Peyer's patch (tissue), 4 donors: ENCODE results near the gene IL1RL2.

Source experiments
- POLR2A ChIP-seq, 2 donors: fragments of 450-650 bp; IDR thresholded peaks; one replicate each; pipeline ENCODE4 v1.5.1; 2017; ENCODE audit warnings: antibody characterized with exemption in 2 of 2, mild to moderate bottlenecking in 2 of 2, moderate library complexity in 2 of 2
- TF ChIP-seq, protein P1 (sequence below), 6 experiments: fragments of 450-650 bp in 4 of 6; fragments of 200-600 bp in 2 of 6; sonication (generic) in 1 of 6; IDR thresholded peaks; one replicate each; pipeline ENCODE4 v1.5.1; 2017 to 2019; ENCODE audit warnings: antibody characterized with exemption in 6 of 6, mild to moderate bottlenecking in 3 of 6, moderate library complexity in 1 of 6

DNA sequence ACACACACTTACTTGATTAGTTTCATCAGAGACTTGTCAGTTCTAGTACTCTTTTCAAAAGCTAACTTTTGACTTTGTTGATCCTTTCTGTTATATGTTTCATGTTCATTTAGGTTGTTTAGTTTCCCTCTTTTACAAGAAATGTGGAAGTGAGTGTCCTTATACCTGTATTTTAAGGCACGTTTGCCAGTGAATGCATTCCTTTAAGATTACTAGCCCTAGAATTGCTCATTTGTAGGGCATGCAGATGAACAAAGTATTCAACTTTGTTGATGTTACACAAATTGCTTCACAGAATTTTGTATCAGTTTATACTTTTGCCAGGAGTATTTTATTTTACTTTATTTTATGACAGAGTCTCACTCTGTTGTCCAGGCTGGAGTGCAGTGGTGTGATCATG lies 6.3 kb downstream of the IL1RL2 start:
- no peak for TF ChIP-seq POLR2A (IDR thresholded peaks at IDR 0.05)
- TF ChIP-seq, protein P1, sequence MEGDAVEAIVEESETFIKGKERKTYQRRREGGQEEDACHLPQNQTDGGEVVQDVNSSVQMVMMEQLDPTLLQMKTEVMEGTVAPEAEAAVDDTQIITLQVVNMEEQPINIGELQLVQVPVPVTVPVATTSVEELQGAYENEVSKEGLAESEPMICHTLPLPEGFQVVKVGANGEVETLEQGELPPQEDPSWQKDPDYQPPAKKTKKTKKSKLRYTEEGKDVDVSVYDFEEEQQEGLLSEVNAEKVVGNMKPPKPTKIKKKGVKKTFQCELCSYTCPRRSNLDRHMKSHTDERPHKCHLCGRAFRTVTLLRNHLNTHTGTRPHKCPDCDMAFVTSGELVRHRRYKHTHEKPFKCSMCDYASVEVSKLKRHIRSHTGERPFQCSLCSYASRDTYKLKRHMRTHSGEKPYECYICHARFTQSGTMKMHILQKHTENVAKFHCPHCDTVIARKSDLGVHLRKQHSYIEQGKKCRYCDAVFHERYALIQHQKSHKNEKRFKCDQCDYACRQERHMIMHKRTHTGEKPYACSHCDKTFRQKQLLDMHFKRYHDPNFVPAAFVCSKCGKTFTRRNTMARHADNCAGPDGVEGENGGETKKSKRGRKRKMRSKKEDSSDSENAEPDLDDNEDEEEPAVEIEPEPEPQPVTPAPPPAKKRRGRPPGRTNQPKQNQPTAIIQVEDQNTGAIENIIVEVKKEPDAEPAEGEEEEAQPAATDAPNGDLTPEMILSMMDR (IDR thresholded peaks at IDR 0.05): no peak
